ENCODE data around the gene CFC1B.
"Not testable (repeated sequence)": the region's sequence is repeated elsewhere in the genome, so short reads cannot be mapped to it uniquely, and the experiment has no call there.

Gene CFC1B

DNA sequence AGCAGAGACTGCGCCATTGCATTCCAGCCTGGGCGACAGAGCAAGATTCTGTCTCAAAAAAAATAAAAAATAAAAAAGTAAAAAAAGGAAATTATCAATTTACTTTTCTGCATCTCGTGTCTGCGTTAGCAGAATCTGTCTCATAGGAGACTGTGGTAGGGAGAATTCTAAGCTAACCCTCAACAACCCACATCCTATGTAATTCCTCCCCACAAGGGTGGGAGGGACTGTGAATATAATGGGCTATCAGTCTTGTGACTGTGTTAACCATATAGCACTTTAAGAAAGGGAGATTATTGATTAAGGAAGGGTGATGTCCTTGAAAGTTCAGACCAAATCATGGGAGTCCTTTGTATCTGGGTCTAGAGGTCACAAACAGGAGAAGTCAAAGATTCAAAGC is 45.1 kb downstream of the CFC1B start:
- not testable (repeated sequence) for DNase-seq (ENCODE audit: low spot score)

DNA sequence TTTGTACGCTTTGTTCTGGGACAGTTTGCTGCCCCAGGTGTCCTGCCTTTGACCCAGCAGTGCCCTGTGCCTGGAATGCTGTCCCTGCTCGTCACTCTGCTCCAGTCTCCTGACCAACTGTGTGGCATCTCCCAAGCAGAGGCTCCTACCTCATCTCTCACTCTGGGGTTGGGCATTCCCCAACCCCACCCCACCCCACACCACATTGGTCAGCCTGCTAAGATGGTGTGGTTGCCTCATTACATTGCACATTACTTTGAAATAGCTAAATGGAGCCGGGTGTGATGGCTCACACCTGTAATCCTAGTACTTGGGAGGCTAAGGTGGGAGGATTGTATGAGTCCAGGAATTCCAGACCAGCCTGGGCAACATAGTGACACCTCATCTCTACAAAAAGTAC is 50.9 kb downstream of the CFC1B start:
- not testable (repeated sequence) for DNase-seq (ENCODE audit: low spot score)

DNA sequence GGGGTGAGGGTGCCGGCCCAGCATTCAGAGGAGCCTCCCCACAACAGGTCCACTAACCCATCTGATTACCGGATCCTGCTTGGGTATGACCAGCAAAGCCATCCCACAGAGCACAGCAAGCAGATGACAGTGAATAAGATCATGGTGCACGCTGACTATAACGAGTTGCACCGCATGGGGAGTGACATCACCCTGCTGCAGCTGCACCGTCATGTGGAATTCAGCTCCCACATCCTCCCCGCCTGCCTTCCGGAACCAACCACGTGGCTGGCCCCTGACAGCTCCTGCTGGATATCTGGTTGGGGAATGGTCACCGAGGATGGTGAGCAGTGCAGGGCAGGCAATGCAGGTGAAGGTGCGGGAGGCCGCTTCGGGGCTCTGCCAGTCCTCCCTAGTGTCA is 53.2 kb downstream of the CFC1B start:
- not testable (repeated sequence) for DNase-seq (ENCODE audit: low spot score)

GRCh38 chr2:130576209-130576784 is 55.3 kb downstream of the CFC1B start:
- not testable (repeated sequence) for DNase-seq (ENCODE audit: low spot score)

GRCh38 chr2:130577559-130577958 is 56.5 kb downstream of the CFC1B start:
- not testable (repeated sequence) for DNase-seq (ENCODE audit: low spot score)
